H1 (cell line): Measurements from ENCODE around the gene CEP350. TPM values are rescaled to one million over a fixed set of nuclear protein-coding genes. Genes with fewer than 3 reads are reported as not detected.

ENCODE experiments used
- CTCF ChIA-PET: fragments of 300-600 bp; sonication (Branson Sonifier 250); formaldehyde crosslinking; loops from one replicate; lab custom pipeline; 2021; ENCODE audit not compliant: partially characterized antibody; lab: Charles Lee
- POLR2A ChIA-PET: fragments of 300-600 bp; sonication (Branson Sonifier 250); formaldehyde crosslinking; loops from one replicate; lab custom pipeline; 2021; ENCODE audit warnings: inconsistent platforms; ENCODE audit not compliant: partially characterized antibody; lab: Charles Lee
- DNase-seq, 2 experiments: peaks; one replicate each; pipeline versions ENCODE4 v3.0.0 to v3.0.0-alpha.2; 2010 to 2022; ENCODE audit warnings: low spot score in 2 of 2, low read depth in 1 of 2, mixed read lengths in 1 of 2
- FAIRE-seq: peaks from 2 replicates; lab custom pipeline; 2011; peaks lifted over from hg19 to GRCh38; lab: Jason Lieb, UNC
- H2AFZ ChIP-seq: 2 replicates; pipeline ENCODE4 v1.8.1; 2012; ENCODE audit warnings: low read length, inconsistent platforms
- H2AK5ac ChIP-seq: 2 replicates; pipeline ENCODE4 v1.6.1; 2013; ENCODE audit warnings: low read depth, low read length
- H2BK120ac ChIP-seq: replicated peaks from 2 replicates; pipeline ENCODE3; 2013; ENCODE audit warnings: low read depth, low read length, inconsistent platforms
- H2BK12ac ChIP-seq: 2 replicates; pipeline ENCODE4 v1.6.1; 2013; ENCODE audit warnings: low read depth, low read length
- H2BK15ac ChIP-seq: 2 replicates; pipeline ENCODE4 v1.6.1; 2013; ENCODE audit warnings: low read length
- H2BK20ac ChIP-seq: 2 replicates; pipeline ENCODE4 v1.6.1; 2013; ENCODE audit warnings: low read length
- H2BK5ac ChIP-seq: 2 replicates; pipeline ENCODE4 v1.6.1; 2013; ENCODE audit warnings: low read depth, low read length
- H3K14ac ChIP-seq: 2 replicates; pipeline ENCODE4 v1.6.1; 2013; ENCODE audit warnings: inconsistent platforms; ENCODE audit not compliant: insufficient read length
- H3K18ac ChIP-seq: 2 replicates; pipeline ENCODE4 v1.6.1; 2013; ENCODE audit warnings: low read length; ENCODE audit errors: extremely low read depth
- H3K23ac ChIP-seq: 2 replicates; pipeline ENCODE4 v1.6.1; 2013; ENCODE audit warnings: inconsistent platforms; ENCODE audit not compliant: insufficient read length
- H3K23me2 ChIP-seq: 2 replicates; pipeline ENCODE4 v1.6.1; 2013; ENCODE audit warnings: low read depth, low read length
- H3K27ac ChIP-seq: 2 replicates; pipeline ENCODE4 v1.6.1; 2011; ENCODE audit warnings: low read depth, low read length, inconsistent platforms
- H3K27me3 ChIP-seq, 4 experiments: replicated peaks in 1 of 4; 1 replicate in 1 of 4; 2 replicates in 3 of 4; pipeline versions ENCODE4 v1.6.1 to v1.8.1; 2011 to 2013; ENCODE audit warnings: low read length in 3 of 4, mild to moderate bottlenecking in 3 of 4, inconsistent platforms in 2 of 4, mixed read lengths in 2 of 4, moderate library complexity in 1 of 4; ENCODE audit not compliant: control insufficient read depth in 3 of 4, insufficient read depth in 3 of 4; ENCODE audit errors: extremely low read depth in 1 of 4
- H3K36me3 ChIP-seq, 4 experiments: 2 replicates each; pipeline versions ENCODE4 v1.6.1 to v1.8.1; 2011 to 2013; ENCODE audit warnings: mild to moderate bottlenecking in 4 of 4, low read length in 3 of 4, moderate library complexity in 2 of 4, control low read depth in 1 of 4, inconsistent platforms in 1 of 4; ENCODE audit not compliant: insufficient read depth in 4 of 4, control insufficient read depth in 2 of 4
- H3K4ac ChIP-seq: replicated peaks from 2 replicates; pipeline ENCODE3; 2013; ENCODE audit warnings: low read length, low read depth, mixed read lengths, inconsistent platforms; ENCODE audit not compliant: insufficient read length
- H3K4me1 ChIP-seq, 4 experiments: replicated peaks in 1 of 4; 1 replicate in 1 of 4; 2 replicates in 3 of 4; pipeline versions ENCODE4 v1.6.1 to v1.8.1; 2011 to 2013; ENCODE audit warnings: low read length in 3 of 4, inconsistent platforms in 2 of 4, mixed read lengths in 1 of 4; ENCODE audit not compliant: insufficient read depth in 4 of 4, control insufficient read depth in 3 of 4
- H3K4me2 ChIP-seq, 2 experiments: 2 replicates each; pipeline versions ENCODE4 v1.6.1 to v1.8.1; 2011 to 2013; ENCODE audit warnings: low read depth in 2 of 2, low read length in 2 of 2, control low read depth in 1 of 2, inconsistent platforms in 1 of 2, mild to moderate bottlenecking in 1 of 2; ENCODE audit not compliant: insufficient read depth in 1 of 2
- H3K4me3 ChIP-seq, 4 experiments: fragments of 200-600, 300-600 bp in 1 of 4; sonication (generic), shearing (Covaris generic), sonication (Bioruptor Twin) in 1 of 4; 2 replicates each; pipeline versions ENCODE4 v1.5.1 to v1.8.1; 2011 to 2016; ENCODE audit warnings: low read length in 4 of 4, low read depth in 3 of 4, control low read depth in 2 of 4, inconsistent platforms in 2 of 4, mild to moderate bottlenecking in 2 of 4, mixed read lengths in 1 of 4, moderate library complexity in 1 of 4; ENCODE audit not compliant: insufficient read depth in 2 of 4; ENCODE audit errors: extremely low read depth in 1 of 4
- H3K56ac ChIP-seq: replicated peaks from 2 replicates; pipeline ENCODE3; 2013; ENCODE audit warnings: low read depth, mild to moderate bottlenecking, mixed read lengths, low read length, inconsistent platforms; ENCODE audit not compliant: insufficient read length
- H3K79me1 ChIP-seq: 2 replicates; pipeline ENCODE4 v1.6.1; 2013; ENCODE audit warnings: low read depth, low read length, control low read depth
- H3K79me2 ChIP-seq, 2 experiments: 2 replicates each; pipeline versions ENCODE4 v1.6.1 to v1.8.1; 2012 to 2013; ENCODE audit warnings: low read length in 2 of 2, mild to moderate bottlenecking in 2 of 2, inconsistent platforms in 1 of 2; ENCODE audit not compliant: insufficient read depth in 2 of 2, control insufficient read depth in 1 of 2
- H3K9ac ChIP-seq, 4 experiments: replicated peaks in 1 of 4; 1 replicate in 1 of 4; 2 replicates in 3 of 4; pipeline versions ENCODE4 v1.6.1 to v1.8.1; 2011 to 2013; ENCODE audit warnings: low read depth in 3 of 4, low read length in 3 of 4, control low read depth in 2 of 4, mild to moderate bottlenecking in 2 of 4, moderate library complexity in 2 of 4, inconsistent platforms in 1 of 4; ENCODE audit errors: extremely low read depth in 1 of 4
- H3K9me3 ChIP-seq, 2 experiments: 2 replicates each; pipeline versions ENCODE4 v1.6.1 to v1.8.1; 2012 to 2013; ENCODE audit warnings: mild to moderate bottlenecking in 2 of 2, moderate library complexity in 2 of 2, control low read depth in 1 of 2, inconsistent platforms in 1 of 2, low read depth in 1 of 2, low read length in 1 of 2, mixed read lengths in 1 of 2; ENCODE audit not compliant: insufficient read depth in 2 of 2
- H4K20me1 ChIP-seq, 2 experiments: replicated peaks in 1 of 2; 2 replicates each; pipeline versions ENCODE3 to v1.8.1; 2011 to 2013; ENCODE audit warnings: inconsistent platforms in 2 of 2, low read length in 2 of 2, mild to moderate bottlenecking in 1 of 2; ENCODE audit not compliant: insufficient read depth in 2 of 2, control insufficient read depth in 1 of 2
- H4K5ac ChIP-seq: 2 replicates; pipeline ENCODE4 v1.6.1; 2013; ENCODE audit warnings: low read length, low read depth, mixed read lengths, inconsistent platforms; ENCODE audit not compliant: insufficient read length
- H4K8ac ChIP-seq: 2 replicates; pipeline ENCODE4 v1.8.0; 2013; ENCODE audit warnings: mild to moderate bottlenecking, moderate library complexity, low read length, inconsistent platforms; ENCODE audit not compliant: insufficient read depth; ENCODE audit errors: extremely low read depth
- H4K91ac ChIP-seq: replicated peaks from 2 replicates; pipeline ENCODE3; 2013; ENCODE audit warnings: low read length, mixed read lengths, inconsistent platforms; ENCODE audit not compliant: insufficient read length
- CBX8 ChIP-seq: fragments of 300-800, 300-1000 bp; sonication (generic); IDR thresholded peaks from 2 replicates; pipeline ENCODE4 v1.7.1; 2016; ENCODE audit warnings: low read depth, low read length, borderline replicate concordance
- CHD1 ChIP-seq: IDR thresholded peaks from 2 replicates; pipeline ENCODE4 v1.6.1; 2012; ENCODE audit warnings: low read depth, low read length, improper control_type of control experiment
- CHD2 ChIP-seq: IDR thresholded peaks from 2 replicates; pipeline ENCODE4 v1.6.1; 2012; ENCODE audit warnings: low read length, improper control_type of control experiment
- E2F6 ChIP-seq: IDR thresholded peaks from 2 replicates; pipeline ENCODE4 v1.6.1; 2012; ENCODE audit warnings: inconsistent platforms
- HDAC2 ChIP-seq, 2 experiments: fragments of 300-600 bp in 1 of 2; sonication (generic) in 1 of 2; IDR thresholded peaks; 2 replicates each; pipeline ENCODE4 v1.6.1; 2011 to 2012; ENCODE audit warnings: low read depth in 2 of 2, low read length in 2 of 2, mild to moderate bottlenecking in 2 of 2, moderate library complexity in 2 of 2, borderline replicate concordance in 1 of 2, inconsistent platforms in 1 of 2
- HDAC6 ChIP-seq: IDR thresholded peaks from one replicate; pipeline ENCODE4 v1.7.1; 2012; ENCODE audit warnings: low read depth, mild to moderate bottlenecking, inconsistent platforms, low read length, moderate library complexity
- KDM1A ChIP-seq: fragments of 200-600, 300-600 bp; sonication (generic); IDR thresholded peaks from 2 replicates; pipeline ENCODE4 v1.7.1; 2016; ENCODE audit warnings: mild to moderate bottlenecking, low read length, borderline replicate concordance
- KDM5A ChIP-seq: fragments of 200-600 bp; IDR thresholded peaks from 2 replicates; pipeline ENCODE4 v1.7.1; 2012; ENCODE audit warnings: mild to moderate bottlenecking, low read length, inconsistent platforms, mixed read lengths
- POU5F1 ChIP-seq: IDR thresholded peaks from 2 replicates; pipeline ENCODE4 v1.6.1; 2011; ENCODE audit warnings: low read depth, mild to moderate bottlenecking, low read length, moderate library complexity
- RNF2 ChIP-seq: fragments of 200-900, 300-1000 bp; sonication (generic); IDR thresholded peaks from 2 replicates; pipeline ENCODE4 v1.7.1; 2016; ENCODE audit warnings: borderline replicate concordance, low read depth, mild to moderate bottlenecking, antibody characterized with exemption, low read length; ENCODE audit not compliant: poor library complexity, severe bottlenecking; ENCODE audit errors: missing control alignments
- SIX5 ChIP-seq: IDR thresholded peaks from 2 replicates; pipeline ENCODE4 v1.6.1; 2011; ENCODE audit warnings: mild to moderate bottlenecking, low read depth, low read length
- SP1 ChIP-seq: IDR thresholded peaks from 2 replicates; pipeline ENCODE4 v1.6.1; 2011; ENCODE audit warnings: low read depth, low read length
- SUZ12 ChIP-seq: fragments of 200-600 bp; sonication (generic); IDR thresholded peaks from 2 replicates; pipeline ENCODE4 v1.6.1; 2012; ENCODE audit warnings: mild to moderate bottlenecking, inconsistent platforms, low read length, moderate library complexity, mixed read lengths
- TAF1 ChIP-seq: IDR thresholded peaks from 2 replicates; pipeline ENCODE4 v1.6.1; 2011; ENCODE audit warnings: mild to moderate bottlenecking, low read depth, low read length
- WGBS, 2 experiments: shearing (Covaris generic) in 1 of 2; methylation state at CpG; one replicate each; pipeline versions ENCODE4 v1.1.6 to v1.1.7; 2013 to 2015; ENCODE audit warnings: low lambda C conversion rate in 2 of 2, mixed read lengths in 2 of 2, inconsistent platforms in 1 of 2, low coverage in 1 of 2, missing lambda C conversion rate in 1 of 2; ENCODE audit not compliant: insufficient replicate concordance in 2 of 2, insufficient coverage in 1 of 2, insufficient read length in 1 of 2; ENCODE audit errors: extremely low coverage in 1 of 2, missing lambda C conversion rate in 1 of 2; 5-methylcytosine and 5-hydroxymethylcytosine counted together
- polyA plus RNA-seq, 7 experiments: library from polyadenylated mRNA; depleted of rRNA in 3 of 7; stranded (reverse) in 5 of 7; unstranded in 2 of 7; fragments of >200 nt in 5 of 7; fragments of 200-250 nt in 2 of 7; gene quantifications; 1 replicate in 5 of 7; 2 replicates in 1 of 7; 4 replicates in 1 of 7; pipeline versions ENCODE4 v1.2.1 to v1.2.3, GENCODE V29; 2011 to 2013; ENCODE audit warnings: missing spikeins in 2 of 7, mixed read lengths in 2 of 7
- total RNA-seq: library from RNA; stranded (reverse); fragmentation: NEBNext Ultra II Directional; extraction: Animal tissue kit (Norgen Biotek cat#: 25700); gene quantifications from 2 replicates; pipeline ENCODE4 v1.2.1, GENCODE V29; 2021

The CEP350 gene
- total and polyA plus RNA-seq, 2 of the 8 experiments (the other 6 are each of a cell fraction or from before 2014, with no cell fraction given) = 5.6 to 39.4 TPM

GRCh38 chr1:180071759-180072158, 117.1 kb downstream of the CEP350 start:
- no peaks in the 10 kb centered on the region for H3K27me3 ChIP-seq
- DNase-seq = no peak
- no peak for FAIRE-seq
- TF ChIP-seq E2F6 (no peak), CHD1 (no peak), SIX5 (no peak), POU5F1 (no peak), KDM5A (no peak), SP1 (no peak), RNF2 (no peak), CHD2 (no peak), SUZ12 (no peak), KDM1A (no peak), CBX8 (no peak), HDAC6 (no peak), TAF1 (no peak), HDAC2 (IDR thresholded peaks at IDR 0.05; ENCODE audit: borderline replicate concordance in 1 of 2, low read depth in 2 of 2, low read length in 2 of 2) (no peak)

More at GRCh38 chr1:180071759-180072158, 117.1 kb downstream of the CEP350 start:
- H3K23ac ChIP-seq = no peak overlapping the region
- no peak overlapping the region for H3K18ac ChIP-seq
- H2BK120ac ChIP-seq = no peak overlapping the region
- ChIA-PET CTCF (interaction anchor here (0.6 to 1.6 kb wide), 2 partner anchors 96 to 446 kb away, joined by 3 read pairs; no protein-coding TSS in a partner anchor), POLR2A (no interaction called here)
- no peak overlapping the region for H3K56ac ChIP-seq
- no peak overlapping the region for H2BK15ac ChIP-seq
- H3K36me3 ChIP-seq = peaks cover 0 to 25% (median 10%) of the 10 kb centered on the region in 4 experiments; a peak in 6 of 8 replicates
- H2AK5ac ChIP-seq = no peak overlapping the region
- H3K79me2 ChIP-seq = no peaks in the 10 kb centered on the region
- H2BK12ac ChIP-seq = no peak overlapping the region
- no peaks in the 10 kb centered on the region for H4K20me1 ChIP-seq
- WGBS, 2 experiments = 94% methylated on average over 5 of the region's 5 CpGs; no CpG with 5 or more reads in 1 of the 2 experiments
- no peaks in the 10 kb centered on the region for H3K79me1 ChIP-seq
- no peak overlapping the region for H4K8ac ChIP-seq
- H4K5ac ChIP-seq = no peak overlapping the region
- H2BK5ac ChIP-seq = no peak overlapping the region
- H3K4me2 ChIP-seq = no peak overlapping the region
- H3K14ac ChIP-seq = no peak overlapping the region
- H2BK20ac ChIP-seq = no peak overlapping the region
- no peaks in the 10 kb centered on the region for H3K4me1 ChIP-seq
- no peak overlapping the region for H3K9ac ChIP-seq
- no peaks in the 10 kb centered on the region for H3K9me3 ChIP-seq
- H2AFZ ChIP-seq = no peak overlapping the region
- H3K4me3 ChIP-seq = no peak overlapping the region
- no peak overlapping the region for H4K91ac ChIP-seq
- H3K4ac ChIP-seq = no peak overlapping the region
- no peak overlapping the region for H3K27ac ChIP-seq
- no peaks in the 10 kb centered on the region for H3K23me2 ChIP-seq
